Smooth muscle cell (in vitro differentiated cells): ENCODE data around the gene GRIA4. TPM values are rescaled to one million over a fixed set of nuclear protein-coding genes. Genes with fewer than 3 reads are reported as not detected.
"Not testable (repeated sequence)": the region's sequence is repeated elsewhere in the genome, so short reads cannot be mapped to it uniquely, and the experiment has no call there.

Source experiments
- DNase-seq: peaks from one replicate; lab custom pipeline; 2025; ENCODE audit not compliant: unreplicated experiment; lab: John Stamatoyannopoulos, UW
- H2AFZ ChIP-seq: fragments of 200-600 bp; sonication (generic); 2 replicates; pipeline ENCODE4 v1.6.0; 2016; ENCODE audit warnings: antibody characterized with exemption, low read depth, mild to moderate bottlenecking
- H3F3A ChIP-seq: fragments of 200-600 bp; sonication (generic); 2 replicates; pipeline ENCODE4 v1.6.0; 2017; ENCODE audit warnings: antibody characterized with exemption, low read depth
- H3K27ac ChIP-seq: fragments of 200-600 bp; sonication (generic); 2 replicates; pipeline ENCODE4 v1.5.1; 2016; ENCODE audit warnings: low read depth, mild to moderate bottlenecking
- H3K27me3 ChIP-seq: fragments of 200-600 bp; sonication (generic); 2 replicates; pipeline ENCODE4 v1.6.1; 2016; ENCODE audit warnings: low read depth, mild to moderate bottlenecking
- H3K36me3 ChIP-seq: fragments of 200-600 bp; sonication (generic); 2 replicates; pipeline ENCODE4 v1.5.1; 2016; ENCODE audit warnings: low read depth
- H3K4me1 ChIP-seq: fragments of 200-600 bp; sonication (generic); 2 replicates; pipeline ENCODE4 v1.5.1; 2016; ENCODE audit warnings: low read depth
- H3K4me2 ChIP-seq: fragments of 200-600 bp; sonication (generic); 2 replicates; pipeline ENCODE4 v1.6.0; 2016; ENCODE audit warnings: mild to moderate bottlenecking
- H3K4me3 ChIP-seq: fragments of 200-600 bp; sonication (generic); 2 replicates; pipeline ENCODE4 v1.5.1; 2016; ENCODE audit warnings: mild to moderate bottlenecking
- H3K79me2 ChIP-seq: fragments of 200-600 bp; sonication (generic); 2 replicates; pipeline ENCODE4 v1.6.0; 2016; ENCODE audit warnings: low read depth, mild to moderate bottlenecking
- H3K9ac ChIP-seq: fragments of 200-600 bp; sonication (generic); 2 replicates; pipeline ENCODE4 v1.6.0; 2016; ENCODE audit warnings: low read depth
- H3K9me3 ChIP-seq: fragments of 200-600 bp; sonication (generic); replicated peaks from 2 replicates; pipeline ENCODE4 v1.5.1; 2016; ENCODE audit warnings: low read depth
- H4K20me1 ChIP-seq: fragments of 200-600 bp; sonication (generic); 2 replicates; pipeline ENCODE4 v1.6.0; 2016; ENCODE audit warnings: low read depth
- CTCF ChIP-seq: fragments of 200-600 bp; sonication (generic); IDR thresholded peaks from 2 replicates; pipeline ENCODE4 v1.5.1; 2017; ENCODE audit warnings: borderline replicate concordance, mild to moderate bottlenecking, antibody characterized with exemption; ENCODE audit not compliant: insufficient read depth, poor library complexity, severe bottlenecking
- WGBS: methylation state at CpG from one replicate; pipeline ENCODE4 v1.1.7; 2016; ENCODE audit warnings: low lambda C conversion rate; 5-methylcytosine and 5-hydroxymethylcytosine counted together
- polyA plus RNA-seq: library from polyadenylated mRNA; unstranded; fragments of >200 nt; fragmentation: Nextera tagmentation; extraction: Ambion mirVana; gene quantifications from 2 replicates; pipeline ENCODE4 v1.2.1, GENCODE V29; 2016
- total RNA-seq: library from RNA; depleted of rRNA; stranded (reverse); fragments of >200 nt; gene quantifications from 2 replicates; pipeline ENCODE4 v1.2.3, GENCODE V29; 2014

The GRIA4 gene
- total and polyA plus RNA-seq, 2 experiments from 2014 or later: 3.1 TPM; not detected in 1

GRCh38 chr11:105780781-105781525 is 171.1 kb downstream of the GRIA4 start:
- no peak overlapping the region for H3K9ac ChIP-seq
- H3K9me3 ChIP-seq: no peaks in the 10 kb centered on the region
- no peak for DNase-seq
- no peak overlapping the region for H3K4me2 ChIP-seq
- no peak overlapping the region for H2AFZ ChIP-seq
- TF ChIP-seq CTCF: no peak
- no peaks in the 10 kb centered on the region for H4K20me1 ChIP-seq
- no peaks in the 10 kb centered on the region for H3F3A ChIP-seq
- H3K36me3 ChIP-seq: no peaks in the 10 kb centered on the region
- no peaks in the 10 kb centered on the region for H3K27me3 ChIP-seq
- H3K79me2 ChIP-seq: no peaks in the 10 kb centered on the region
- H3K27ac ChIP-seq: no peak overlapping the region
- no peaks in the 10 kb centered on the region for H3K4me1 ChIP-seq
- WGBS: 77% methylated on average over 3 of the region's 3 CpGs
- H3K4me3 ChIP-seq: no peak overlapping the region

- Histone ChIP-seq H3K4me2 (no peak overlapping the region), H3K4me1 (no peaks in the 10 kb centered on the region), H4K20me1 (no peaks in the 10 kb centered on the region), H3K4me3 (no peak overlapping the region), H3K9ac (no peak overlapping the region), H3K27ac (no peak overlapping the region), H3K79me2 (no peaks in the 10 kb centered on the region), H3K36me3 (no peaks in the 10 kb centered on the region), H3K27me3 (no peaks in the 10 kb centered on the region), H2AFZ (no peak overlapping the region), H3K9me3 (no peaks in the 10 kb centered on the region), H3F3A (no peaks in the 10 kb centered on the region)
- TF ChIP-seq CTCF: no peak
- no peak for DNase-seq
- WGBS: 88% methylated on average over 1 of the region's 1 CpG
Observed at GRCh38 chr11:105781807-105782206, 171.9 kb downstream of the GRIA4 start.

- Histone ChIP-seq H3K79me2 (no peaks in the 10 kb centered on the region), H3K4me3 (no peak overlapping the region), H4K20me1 (no peaks in the 10 kb centered on the region), H3K9me3 (no peaks in the 10 kb centered on the region), H2AFZ (no peak overlapping the region), H3K36me3 (no peaks in the 10 kb centered on the region), H3K4me1 (peaks cover 3% of the 10 kb centered on the region), H3K9ac (no peak overlapping the region), H3F3A (no peaks in the 10 kb centered on the region), H3K27ac (no peak overlapping the region), H3K4me2 (no peak overlapping the region), H3K27me3 (no peaks in the 10 kb centered on the region)
- DNase-seq: no peak
- TF ChIP-seq CTCF: no peak
- 90% methylated on average over 2 of the region's 2 CpGs for WGBS
Observed at GRCh38 chr11:105783216-105783615, 173.3 kb downstream of the GRIA4 start.

- H4K20me1 ChIP-seq, DNase-seq, H3K9me3 ChIP-seq, H2AFZ ChIP-seq, H3K4me3 ChIP-seq, H3K27me3 ChIP-seq, H3K4me2 ChIP-seq, H3K79me2 ChIP-seq, H3K27ac ChIP-seq, H3K36me3 ChIP-seq, H3K4me1 ChIP-seq, H3F3A ChIP-seq, H3K9ac ChIP-seq: not testable (repeated sequence)
- WGBS: 97% methylated on average over 6 of the region's 6 CpGs
Observed at GRCh38 chr11:105785850-105786249, 176.0 kb downstream of the GRIA4 start.
